Hypothalamus (tissue), 51 donors: Measurements from ENCODE around the gene MLN.
A peak's percentile ranks its signal among the peaks of the same experiment; 100 is the strongest.

Experiments
- DNase-seq, 51 donors: peaks; one replicate each; lab custom pipeline; 2025; lab: John Stamatoyannopoulos, UW

Gene MLN, protein sequence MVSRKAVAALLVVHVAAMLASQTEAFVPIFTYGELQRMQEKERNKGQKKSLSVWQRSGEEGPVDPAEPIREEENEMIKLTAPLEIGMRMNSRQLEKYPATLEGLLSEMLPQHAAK

DNA sequence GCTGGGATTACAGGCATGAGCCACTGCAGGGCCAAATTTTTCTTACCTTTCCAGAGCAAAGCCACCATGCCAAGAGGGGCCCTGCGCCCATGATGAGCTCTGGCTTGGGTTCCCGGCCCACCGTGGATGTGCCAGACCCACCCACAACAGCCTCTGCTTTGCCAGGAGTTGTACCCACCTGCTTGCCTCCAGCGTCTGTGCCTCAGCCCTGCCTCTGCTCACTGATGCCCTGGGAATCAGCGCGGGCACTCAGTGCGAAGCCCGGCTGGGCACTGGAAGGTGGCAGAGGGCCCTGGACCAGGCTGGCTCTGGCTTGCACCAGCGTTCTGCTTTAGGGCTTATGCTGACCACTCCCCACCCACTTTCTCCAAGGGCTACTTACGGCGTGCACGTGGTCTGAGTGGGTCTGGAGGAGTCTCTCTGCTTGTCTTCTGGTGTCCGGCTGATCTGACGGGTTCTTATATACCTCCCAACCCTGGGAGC is at the start of gene MLN:
Gene MLN (minus strand): TSS at position 433 of the 483 bp plus-strand sequence. CDS start 2,840 bp downstream, outside the sequence.
- no peak for DNase-seq

DNA sequence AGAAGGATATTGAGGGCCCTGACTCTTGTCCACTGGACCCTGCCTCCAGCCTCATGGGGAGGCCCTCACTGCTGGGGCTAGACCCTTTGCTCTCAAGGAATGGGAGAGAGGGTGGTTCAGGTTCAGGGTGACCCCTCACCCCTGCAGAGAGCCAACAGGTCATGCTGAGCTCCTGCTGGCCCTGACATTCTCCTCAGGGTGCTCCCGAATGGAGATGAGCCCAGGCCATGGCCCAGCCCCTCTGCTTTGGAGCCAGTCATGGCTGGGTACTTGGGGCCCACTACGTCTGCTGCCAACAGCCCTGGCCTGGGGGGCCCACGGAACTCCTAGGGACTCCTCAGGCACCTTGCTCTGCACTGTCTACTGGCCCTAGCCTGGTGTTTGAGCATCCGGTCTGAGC is 49.2 kb upstream of the MLN start:
- DNase-seq, result no peak

DNA sequence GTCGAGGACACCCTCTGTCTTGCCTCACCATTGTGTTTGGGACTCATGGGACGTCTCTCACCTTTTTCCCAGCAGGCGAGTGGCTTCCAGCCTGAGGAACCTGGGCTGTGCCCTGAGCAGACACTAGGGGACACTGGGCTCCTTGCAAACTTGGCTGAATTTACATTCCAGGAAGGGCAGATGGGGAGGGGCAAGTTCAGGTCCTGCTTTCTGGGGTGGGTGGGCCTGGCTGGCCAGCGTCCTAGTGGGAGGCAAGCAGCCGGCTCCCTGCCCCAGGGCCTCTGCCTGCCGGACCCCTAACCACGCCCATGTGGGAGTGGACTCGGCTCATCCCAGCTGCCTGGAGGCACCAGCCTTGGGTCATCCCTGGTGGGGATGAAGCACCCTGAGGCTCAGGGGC is 48.2 kb upstream of the MLN start:
- DNase-seq, result no peak

DNA sequence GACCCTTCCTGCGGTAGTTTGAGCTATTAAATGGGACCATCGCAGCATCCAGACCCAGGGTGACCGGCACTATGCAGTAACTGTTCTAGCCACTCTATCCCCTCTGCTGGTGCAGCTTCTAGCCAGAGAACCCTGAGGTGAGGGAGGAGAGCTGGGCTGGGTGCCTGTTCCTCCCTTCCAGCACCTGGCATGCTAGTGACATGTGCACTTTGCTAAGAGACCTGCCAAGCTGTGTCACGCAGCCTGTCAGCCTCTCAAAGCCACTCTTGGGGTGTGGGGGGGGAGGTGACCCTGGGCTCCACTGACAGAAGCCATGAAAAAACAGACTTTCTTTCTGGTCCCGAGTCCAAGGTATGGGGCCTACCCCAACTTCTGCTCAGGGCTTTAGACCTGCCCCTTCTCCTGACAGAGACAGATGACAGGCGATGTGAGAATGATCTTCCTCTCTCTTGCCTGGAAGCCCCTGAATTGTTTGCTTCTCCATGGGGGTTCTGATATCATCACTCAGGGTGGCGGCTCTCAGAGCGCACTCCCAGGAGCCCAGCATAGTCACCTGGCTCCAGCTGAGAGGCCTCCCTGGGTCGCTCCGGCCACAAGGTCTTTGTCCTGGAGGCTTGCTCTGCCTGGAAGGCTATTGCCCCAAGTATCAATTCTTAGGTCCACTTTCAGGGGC is 47.2 kb upstream of the MLN start:
- DNase-seq, result no peak

DNA sequence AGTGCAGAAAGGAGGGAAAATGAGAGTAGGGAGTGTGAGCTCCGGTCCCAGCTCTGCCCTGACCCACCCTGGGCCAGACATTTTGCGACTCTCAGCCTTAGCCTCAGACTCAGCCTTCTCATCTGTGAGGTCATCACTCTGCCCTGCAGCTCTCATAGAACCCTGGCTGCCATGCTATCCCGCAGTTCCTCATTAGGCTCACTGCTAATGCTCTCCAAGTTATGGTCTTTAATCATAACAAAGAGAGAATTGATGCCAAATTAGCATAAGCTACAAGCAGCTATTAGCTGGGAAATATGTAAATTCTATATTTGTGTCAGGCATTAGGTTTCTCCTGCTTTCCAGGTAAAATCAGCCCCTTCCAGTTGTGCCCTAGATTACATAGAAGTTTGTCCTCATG is 46.5 kb upstream of the MLN start:
- DNase-seq, result no peak

DNA sequence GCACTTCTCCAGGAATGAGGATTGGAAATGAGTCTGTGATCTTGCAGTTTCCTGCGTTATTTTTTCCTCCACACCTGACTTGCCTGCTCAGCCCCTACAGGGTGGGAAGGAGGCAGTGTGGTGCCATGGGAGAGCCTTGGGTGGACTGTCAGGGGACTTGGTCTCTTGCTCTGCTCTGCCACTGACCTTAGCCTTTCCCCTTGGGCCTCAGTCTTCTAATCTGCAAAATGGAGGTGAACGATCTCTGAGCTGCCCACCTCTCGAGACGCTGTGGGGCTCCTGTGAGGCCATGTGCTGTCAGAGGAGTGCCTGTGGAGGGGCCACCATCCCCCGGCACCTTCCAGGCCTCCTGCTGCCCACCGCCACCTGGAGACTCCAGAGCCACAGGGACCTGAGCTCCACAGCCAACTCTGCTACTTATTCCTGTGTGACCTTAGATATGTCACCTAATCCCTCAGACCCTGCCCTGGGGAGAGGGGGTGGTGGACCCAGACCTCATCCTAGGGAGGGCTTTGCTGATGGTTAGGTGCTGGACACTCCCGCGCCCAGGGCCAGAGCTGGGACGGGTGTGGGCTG is 45.8 kb upstream of the MLN start:
- DNase-seq, result no peak

DNA sequence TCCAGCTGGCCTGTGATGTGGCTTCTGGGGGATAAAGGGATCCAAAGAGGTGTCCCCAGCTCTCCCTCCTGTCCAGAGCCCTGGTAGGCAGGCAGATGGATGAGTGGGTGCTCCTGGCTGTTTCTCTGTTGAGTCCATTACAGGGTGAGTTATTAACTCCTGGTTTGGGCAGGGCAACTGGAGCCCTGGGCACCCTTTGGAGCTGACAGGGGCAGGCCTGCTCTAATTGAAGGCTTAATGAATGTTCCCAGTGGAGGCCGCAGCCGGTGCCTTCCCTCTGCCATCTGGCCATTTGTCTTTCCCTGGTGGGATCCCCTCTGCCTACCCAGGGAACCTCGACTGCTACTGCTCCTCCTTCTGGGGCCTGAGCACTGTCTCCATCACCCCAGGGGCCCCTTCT is 44.7 kb upstream of the MLN start:
- no peak for DNase-seq

DNA sequence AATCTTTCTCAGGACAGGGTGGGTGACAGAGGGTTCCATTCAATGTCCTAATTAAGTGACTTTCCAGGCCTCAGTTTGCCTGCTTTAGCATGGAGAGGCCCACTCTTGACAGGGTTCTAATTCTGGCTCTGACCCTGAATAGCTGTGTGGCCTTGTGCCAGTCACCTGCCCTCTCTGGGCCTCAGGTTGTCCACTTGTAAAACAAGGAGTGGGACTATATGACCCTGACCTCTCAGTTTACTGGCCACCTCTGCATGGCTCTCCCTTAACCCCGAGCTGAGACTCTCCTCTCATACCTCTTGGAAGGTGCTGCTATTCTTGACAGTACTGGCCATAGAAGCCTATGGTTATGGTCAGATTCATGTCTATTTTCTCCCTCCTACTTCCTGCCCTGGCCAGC is 44.1 kb upstream of the MLN start:
- DNase-seq, result no peak

DNA sequence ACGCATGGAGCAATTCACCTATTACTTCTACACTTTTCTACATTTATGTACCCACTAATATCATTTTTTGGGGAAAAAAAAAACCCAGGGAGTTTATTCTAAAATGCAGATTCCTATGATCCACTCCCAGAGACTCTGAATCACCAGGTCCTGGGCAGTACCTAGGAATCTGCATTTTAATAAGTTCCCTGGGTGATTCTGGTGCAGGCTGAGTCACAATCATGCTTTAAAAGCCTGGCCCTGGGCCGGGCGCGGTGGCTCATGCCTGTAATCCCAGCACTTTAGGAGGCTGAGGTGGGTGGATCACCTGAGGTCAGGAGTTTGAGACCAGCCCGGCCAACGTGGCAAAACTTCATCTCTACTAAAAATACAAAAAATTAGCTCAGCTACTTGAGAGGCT is 43.3 kb upstream of the MLN start:
- DNase-seq, result no peak

DNA sequence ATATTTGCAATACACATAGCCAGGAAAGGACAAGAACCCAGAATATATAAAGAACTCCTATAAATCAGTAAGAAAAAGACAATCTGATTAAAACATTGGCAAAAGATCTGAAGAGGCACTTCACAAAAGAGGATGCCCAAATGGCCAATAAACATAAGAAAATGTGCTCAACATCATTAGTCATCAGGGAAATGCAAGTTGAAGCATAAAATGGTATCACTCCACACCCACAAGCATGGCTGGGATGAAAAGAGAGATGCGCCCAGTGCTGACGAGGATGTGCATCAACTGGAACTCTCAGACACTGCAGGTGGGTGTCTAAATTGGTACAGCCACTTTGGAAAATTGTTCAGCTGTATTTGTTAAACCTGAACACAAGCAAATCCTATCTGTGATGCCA is 42.4 kb upstream of the MLN start:
- no peak for DNase-seq

DNA sequence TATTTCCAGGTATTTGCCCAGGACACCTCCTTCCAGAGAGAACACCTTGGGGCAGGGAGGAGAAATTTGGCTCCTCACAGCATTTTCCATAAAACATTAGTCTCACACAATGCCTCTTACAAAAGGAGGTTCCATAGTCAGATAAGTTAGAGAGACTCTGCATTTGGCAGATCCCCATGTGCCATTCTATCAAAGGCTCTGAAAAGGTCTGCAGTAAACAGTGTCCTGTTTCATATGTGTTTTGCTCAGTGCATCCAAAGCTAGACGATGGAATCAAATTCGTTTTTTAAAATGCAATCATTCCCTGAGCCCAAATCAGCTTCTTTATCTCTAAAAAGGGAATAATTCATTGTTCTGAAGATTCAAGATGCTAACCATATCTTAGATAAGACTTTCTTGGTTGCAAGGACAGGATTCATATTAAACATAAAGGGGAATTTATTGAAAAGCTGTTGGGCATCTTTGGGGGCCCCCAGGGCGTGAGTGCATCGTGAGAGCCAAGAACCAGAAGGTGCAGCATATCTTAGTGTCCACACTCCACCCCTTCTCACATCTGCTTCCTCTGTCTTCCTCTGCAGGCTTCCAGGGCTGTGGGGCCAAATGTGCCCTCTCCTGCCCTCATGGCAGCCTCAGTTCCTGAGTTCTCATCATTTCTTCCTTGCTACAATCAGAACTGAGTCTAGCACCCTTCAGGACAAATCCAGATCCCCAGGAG is 41.4 kb upstream of the MLN start:
- no peak for DNase-seq

DNA sequence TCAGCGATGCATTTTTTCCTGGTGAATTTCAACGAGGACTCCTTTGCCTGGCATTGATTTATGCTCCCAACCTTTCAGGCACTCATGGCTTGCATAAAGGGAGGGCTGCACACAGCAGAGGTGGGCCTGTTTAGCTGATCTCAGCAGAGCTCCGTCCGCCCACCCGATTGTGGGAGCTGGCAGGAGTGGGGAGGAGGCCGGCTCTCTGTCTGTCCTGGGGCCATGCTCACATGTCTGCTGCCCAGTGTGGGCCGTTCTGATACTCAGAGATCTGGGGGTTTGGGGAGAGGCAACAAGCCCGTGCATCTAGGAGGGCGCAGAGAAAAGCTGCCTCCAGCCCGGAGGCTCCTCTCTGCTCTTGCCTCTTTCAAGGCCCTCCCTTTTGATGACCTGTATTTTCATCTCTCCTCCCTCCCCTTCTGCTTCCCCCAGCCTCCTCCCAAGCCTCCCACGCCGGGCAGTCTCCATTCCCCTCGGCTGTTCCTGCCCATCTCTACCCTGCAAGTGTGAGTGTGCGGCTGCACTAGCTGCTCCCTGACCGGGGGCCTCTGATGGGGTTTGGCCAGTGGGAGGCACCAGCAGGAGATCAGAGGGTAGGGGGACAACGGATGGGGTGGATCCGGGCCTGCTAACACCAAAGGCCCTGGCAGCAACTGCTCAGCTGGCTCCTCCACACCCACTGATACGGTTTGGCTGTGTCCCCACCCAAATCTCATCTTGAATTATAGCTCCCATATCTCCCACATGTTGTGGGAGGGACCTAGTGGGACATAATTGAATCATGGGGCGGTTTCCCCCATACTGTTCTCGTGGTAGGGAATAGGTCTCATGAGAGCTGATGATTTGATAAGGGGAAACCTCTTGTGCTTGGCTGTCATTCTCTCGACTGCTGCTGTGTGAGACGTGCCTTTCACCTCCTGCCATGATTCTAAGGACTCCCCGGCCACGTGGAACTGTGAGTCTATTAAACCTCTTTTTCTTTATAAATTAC is 39.6 kb upstream of the MLN start:
- no peak for DNase-seq

DNA sequence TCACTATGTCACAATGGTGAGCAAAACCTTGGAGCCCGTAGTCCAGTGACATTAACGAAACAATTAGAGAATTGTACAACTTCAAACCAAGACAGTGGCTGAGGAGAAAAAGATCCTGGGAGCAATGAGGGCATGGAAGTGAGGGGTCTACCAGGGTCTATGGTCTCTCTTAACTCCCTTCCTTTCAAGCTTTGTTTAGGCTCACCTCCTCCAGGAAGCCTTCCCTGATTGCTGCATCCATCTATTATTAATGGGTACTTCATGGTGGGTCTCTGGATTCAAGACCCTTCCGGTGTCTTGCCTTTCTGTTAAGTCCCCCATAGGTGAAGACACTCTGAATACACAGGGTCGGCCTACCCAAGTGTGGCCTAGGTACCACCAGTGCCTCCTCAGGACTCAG is 38.1 kb upstream of the MLN start:
- no peak for DNase-seq

DNA sequence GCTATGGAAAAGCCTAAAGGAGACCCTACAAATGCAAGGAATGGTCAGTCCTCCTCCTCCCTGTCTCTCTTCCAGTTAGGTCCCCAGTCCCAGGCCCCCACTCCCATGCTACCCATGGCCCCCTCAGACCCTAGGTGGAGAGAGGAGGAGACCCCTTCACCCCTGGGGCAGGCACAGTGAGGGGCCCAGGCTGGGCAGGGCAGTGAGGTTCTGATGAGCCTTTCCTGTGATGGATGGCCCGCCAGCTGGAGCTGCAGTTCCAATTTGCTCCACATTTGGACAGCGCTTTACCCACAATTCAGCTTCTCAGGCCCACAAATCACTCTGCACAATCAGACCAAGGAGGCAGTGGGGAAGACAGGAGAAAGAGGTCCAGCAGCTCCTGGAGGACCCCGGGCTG is 37.3 kb upstream of the MLN start:
- no peak for DNase-seq

DNA sequence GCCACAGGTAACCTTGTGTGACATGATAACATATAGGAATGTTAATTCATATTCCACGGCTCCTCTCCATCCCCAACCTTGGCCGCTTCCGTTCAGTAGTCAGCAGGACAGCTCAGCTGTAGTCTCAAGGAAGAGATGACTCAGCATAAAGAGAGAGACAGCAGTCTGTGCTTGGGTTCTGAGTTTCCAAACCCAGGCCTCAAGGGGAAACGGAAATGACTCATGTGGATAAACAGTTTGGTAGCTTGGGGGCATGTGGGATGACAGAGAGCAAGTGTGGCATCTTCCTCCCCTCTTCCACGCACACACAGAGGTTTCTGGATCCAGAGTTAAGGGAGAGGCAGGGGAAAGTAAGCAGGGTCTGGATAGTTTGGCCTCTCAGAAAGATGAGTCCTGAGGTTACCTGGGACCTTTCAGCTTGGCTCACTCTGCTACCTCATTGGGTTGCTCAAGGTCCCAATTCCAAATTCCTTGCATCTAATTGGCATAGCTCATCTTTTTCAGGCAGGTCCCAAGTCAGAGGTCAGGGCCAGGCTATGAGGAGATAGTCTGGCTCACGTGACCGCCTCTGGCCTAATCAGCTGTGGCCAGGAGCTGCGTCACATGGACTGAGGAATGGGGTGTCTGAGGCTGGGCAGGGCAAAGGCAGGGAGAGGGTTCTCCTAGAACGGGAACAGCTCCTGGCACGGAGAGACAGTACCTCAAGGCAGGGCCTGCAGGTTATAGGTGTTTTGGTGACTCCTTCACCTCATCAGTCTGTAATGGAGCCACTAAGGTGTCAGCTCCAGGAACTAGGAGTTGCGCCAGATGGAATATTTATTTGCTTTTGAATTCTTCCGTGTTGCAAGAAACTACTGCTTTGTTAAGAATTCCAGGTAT is 36.5 kb upstream of the MLN start:
- peak in 3 of 51 donors; percentile 2 to 35 (median 5) for DNase-seq

DNA sequence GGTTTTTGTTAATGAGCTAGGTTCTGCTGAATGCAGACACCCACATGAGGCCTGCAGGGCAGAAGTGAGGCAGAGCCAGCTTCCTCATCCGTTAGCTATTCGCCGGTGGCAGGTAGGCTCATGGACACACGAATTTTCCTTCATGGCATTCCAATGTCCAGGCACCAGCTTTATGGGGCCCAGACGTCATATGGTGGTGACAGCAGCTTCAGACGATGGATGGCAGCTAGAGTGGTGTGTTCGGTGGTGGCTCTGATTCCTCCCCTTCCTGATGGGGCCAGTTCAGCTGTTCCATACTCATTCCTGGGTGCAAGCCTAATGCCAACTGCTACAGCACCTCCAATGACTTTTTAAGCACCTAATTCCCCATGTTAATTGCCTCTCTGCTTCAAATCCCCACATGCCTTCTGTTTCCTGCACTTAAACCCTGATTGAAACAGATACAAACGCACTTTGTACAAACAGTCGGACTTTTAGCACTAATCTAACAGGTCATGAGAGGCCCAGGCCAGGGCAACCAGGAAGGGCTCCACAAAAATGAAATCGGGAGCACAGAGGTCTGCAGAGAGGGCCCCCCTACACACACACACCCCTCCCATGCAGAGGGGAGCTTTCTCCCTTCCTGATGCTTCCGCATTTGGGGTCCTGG is 35.7 kb upstream of the MLN start:
- no peak for DNase-seq

DNA sequence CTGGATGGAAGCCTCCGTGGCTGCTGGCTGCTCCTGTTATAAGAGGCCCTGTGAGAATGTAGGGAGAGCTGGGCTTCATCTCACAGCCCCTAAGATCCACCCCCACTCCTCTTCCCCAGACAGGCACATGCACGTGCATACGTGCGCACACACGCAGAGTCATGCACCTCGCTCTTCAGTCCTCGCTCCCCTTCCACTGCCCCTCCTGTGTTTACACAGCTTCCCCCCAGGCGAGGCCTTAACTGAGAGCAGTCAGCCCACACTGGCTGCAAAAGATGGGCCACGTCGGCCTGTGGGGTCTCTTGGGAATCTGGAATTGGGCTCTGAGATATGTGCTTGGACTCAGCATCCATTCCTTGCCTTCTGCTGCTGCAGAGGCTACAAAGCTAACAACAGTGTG is 35.2 kb upstream of the MLN start:
- no peak for DNase-seq

DNA sequence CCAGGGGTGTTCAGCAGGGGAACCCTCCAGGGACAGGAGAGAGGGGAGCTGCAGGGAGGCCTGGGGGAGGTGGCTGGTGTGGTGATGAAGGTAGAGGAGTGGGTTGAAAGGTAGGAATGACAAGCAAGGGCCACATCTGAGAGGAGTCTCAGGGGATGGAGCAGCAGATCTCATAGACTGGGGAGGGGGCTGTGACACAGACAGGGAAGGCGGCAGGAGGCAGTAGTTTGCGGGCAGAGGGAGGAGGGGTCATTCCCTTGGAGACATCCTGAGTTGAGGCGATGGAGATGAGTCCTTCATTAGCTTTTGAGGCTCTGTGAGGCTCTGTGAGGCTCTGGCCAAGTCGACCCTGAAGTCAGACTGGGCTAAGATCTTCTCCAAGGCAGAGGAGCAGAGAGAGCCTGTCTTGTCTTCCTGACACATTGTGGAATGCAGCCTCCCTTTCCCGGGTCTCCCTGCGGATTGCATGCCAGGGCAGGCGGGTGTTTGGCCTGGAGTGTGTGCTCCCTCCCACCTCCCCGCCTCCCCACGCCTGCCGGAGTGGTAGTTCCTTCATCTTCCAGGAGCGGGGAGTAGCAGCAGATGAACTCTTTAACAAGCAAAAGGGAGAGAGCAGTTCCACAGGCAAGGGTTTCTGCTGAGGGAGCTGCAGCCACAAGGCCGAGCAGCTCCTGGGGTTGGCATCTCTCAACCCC is 34.3 kb upstream of the MLN start:
- no peak for DNase-seq
